Measurements from ENCODE around the gene MRPL58. TPM values are rescaled to one million over a fixed set of nuclear protein-coding genes. Genes with fewer than 3 reads are reported as not detected.
A peak's percentile ranks its signal among the peaks of the same experiment; 100 is the strongest.

MRPL58 gene
- total RNA-seq, 1 donor: 23.5 TPM

DNA sequence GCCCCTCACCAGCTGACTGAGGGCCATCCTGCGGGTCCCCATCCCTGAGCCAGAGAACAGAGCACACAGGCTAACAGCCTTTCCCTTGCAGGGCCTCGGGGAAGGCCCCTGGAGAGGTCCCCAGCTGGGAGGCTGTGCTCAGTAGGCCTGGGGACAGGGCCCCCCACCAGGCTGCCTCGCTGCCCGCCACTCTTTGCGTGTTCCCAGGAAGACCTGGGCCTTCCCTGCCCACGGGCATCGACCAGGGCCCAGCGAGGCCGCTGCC is 40.7 kb upstream of the MRPL58 start:
- H3K79me2 ChIP-seq (ENCODE audit: insufficient read depth, low read length): no peaks in the 10 kb centered on the region
- peak overlapping the region; percentile 62 for H3K4me3 ChIP-seq (ENCODE audit: insufficient read depth, low read length)
- peak overlapping the region; percentile 10 for H2AFZ ChIP-seq (ENCODE audit: low read length)
- no peaks in the 10 kb centered on the region for H3K9me3 ChIP-seq (ENCODE audit: low read depth, low read length)
- H3K27ac ChIP-seq (ENCODE audit: low read depth, low read length): no peak overlapping the region
- no peak for TF ChIP-seq CTCF (IDR thresholded peaks at IDR 0.05; ENCODE audit: extremely low read depth, low read depth, low read length)
- H3K4me2 ChIP-seq (ENCODE audit: insufficient read depth, low read length): peak overlapping the region; percentile 61
- no peaks in the 10 kb centered on the region for H4K20me1 ChIP-seq (ENCODE audit: insufficient read depth, low read length)
- DNase-seq (ENCODE audit: insufficient read length, low spot score, missing footprints): no peak
- no peaks in the 10 kb centered on the region for H3K4me1 ChIP-seq (ENCODE audit: insufficient read depth, low read length)
- no peaks in the 10 kb centered on the region for H3K36me3 ChIP-seq (ENCODE audit: insufficient read depth, low read length)
- peaks cover 43% of the 10 kb centered on the region for H3K27me3 ChIP-seq (ENCODE audit: insufficient read depth, low read length)

DNA sequence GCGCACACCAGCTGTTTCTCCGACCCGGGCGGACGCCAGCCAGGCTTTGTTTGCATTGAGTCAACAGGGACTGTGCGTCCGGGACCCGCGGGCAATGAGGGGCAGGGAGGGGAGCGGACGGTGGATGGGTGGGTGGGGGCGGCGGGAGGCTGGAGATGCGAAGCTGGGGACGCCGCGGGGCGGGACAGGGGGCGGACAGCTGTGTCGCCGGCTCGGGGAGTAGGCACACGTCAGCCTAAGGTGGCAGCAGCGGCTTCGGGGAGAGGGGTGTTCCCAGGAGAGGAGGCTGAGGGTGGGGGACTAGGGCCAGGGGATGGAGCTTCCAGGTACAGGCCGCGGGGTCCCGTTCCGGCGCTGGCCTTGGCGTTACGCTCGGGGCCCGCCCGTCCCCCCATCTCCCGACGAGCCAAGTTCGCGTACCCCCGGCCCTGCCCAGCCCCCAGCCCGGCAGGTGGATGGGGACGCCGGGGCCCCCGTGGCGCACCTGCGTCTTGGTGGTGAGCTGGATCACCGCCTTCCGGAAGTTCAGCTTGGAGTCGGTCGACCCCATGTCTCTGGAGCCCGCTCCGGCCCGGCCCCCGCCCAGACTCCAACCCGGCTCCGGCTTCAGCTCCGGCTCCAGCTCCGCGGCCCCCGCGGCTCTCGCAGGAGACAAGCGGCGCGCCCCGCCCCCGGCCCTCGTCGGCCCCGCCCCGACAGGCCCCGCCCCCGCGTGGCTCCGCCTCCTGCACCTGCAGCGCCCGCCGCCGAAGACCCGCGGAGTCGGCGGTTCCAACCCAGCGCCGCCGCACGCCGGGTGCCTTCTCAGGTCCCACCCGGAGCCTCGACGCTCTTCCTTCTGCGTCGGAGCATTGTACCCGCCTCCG is 40.1 kb upstream of the MRPL58 start, which contains the start of gene HID1:
Gene HID1, minus strand, starts transcription at position 653 of the 866 bp plus-strand sequence. Its CDS starts 103 bp downstream, at position 550.
- no peak for TF ChIP-seq CTCF (IDR thresholded peaks at IDR 0.05; ENCODE audit: extremely low read depth, low read depth, low read length)
- H4K20me1 ChIP-seq (ENCODE audit: insufficient read depth, low read length): no peaks in the 10 kb centered on the region
- H3K9me3 ChIP-seq (ENCODE audit: low read depth, low read length): no peaks in the 10 kb centered on the region
- peak within 1 kb of the TSS; percentile 61 for H3K4me2 ChIP-seq (ENCODE audit: insufficient read depth, low read length)
- peak; percentile 92 for DNase-seq (ENCODE audit: insufficient read length, low spot score, missing footprints)
- no peaks in the 10 kb centered on the region for H3K36me3 ChIP-seq (ENCODE audit: insufficient read depth, low read length)
- no peaks in the 10 kb centered on the region for H3K4me1 ChIP-seq (ENCODE audit: insufficient read depth, low read length)
- H2AFZ ChIP-seq (ENCODE audit: low read length): peak within 1 kb of the TSS; percentile 10
- no peaks in the 10 kb centered on the region for H3K79me2 ChIP-seq (ENCODE audit: insufficient read depth, low read length)
- no peak within 1 kb of the TSS for H3K27ac ChIP-seq (ENCODE audit: low read depth, low read length)
- H3K4me3 ChIP-seq (ENCODE audit: insufficient read depth, low read length): peak within 1 kb of the TSS; percentile 62
- H3K27me3 ChIP-seq (ENCODE audit: insufficient read depth, low read length): peaks cover 43% of the 10 kb centered on the region

- Histone ChIP-seq H3K27me3 (ENCODE audit: insufficient read depth, low read length) (peaks cover 45% of the 10 kb centered on the region), H3K4me3 (ENCODE audit: insufficient read depth, low read length) (peak overlapping the region; percentile 25), H4K20me1 (ENCODE audit: insufficient read depth, low read length) (no peaks in the 10 kb centered on the region), H3K4me1 (ENCODE audit: insufficient read depth, low read length) (no peaks in the 10 kb centered on the region), H3K79me2 (ENCODE audit: insufficient read depth, low read length) (no peaks in the 10 kb centered on the region), H3K4me2 (ENCODE audit: insufficient read depth, low read length) (no peak overlapping the region), H3K9me3 (ENCODE audit: low read depth, low read length) (no peaks in the 10 kb centered on the region), H3K27ac (ENCODE audit: low read depth, low read length) (no peak overlapping the region), H3K36me3 (ENCODE audit: insufficient read depth, low read length) (no peaks in the 10 kb centered on the region), H2AFZ (ENCODE audit: low read length) (no peak overlapping the region)
- no peak for TF ChIP-seq CTCF (IDR thresholded peaks at IDR 0.05; ENCODE audit: extremely low read depth, low read depth, low read length)
- DNase-seq (ENCODE audit: insufficient read length, low spot score, missing footprints): peak; percentile 88
Observed at GRCh38 chr17:74972973-74973328, 39.5 kb upstream of the MRPL58 start.

DNA sequence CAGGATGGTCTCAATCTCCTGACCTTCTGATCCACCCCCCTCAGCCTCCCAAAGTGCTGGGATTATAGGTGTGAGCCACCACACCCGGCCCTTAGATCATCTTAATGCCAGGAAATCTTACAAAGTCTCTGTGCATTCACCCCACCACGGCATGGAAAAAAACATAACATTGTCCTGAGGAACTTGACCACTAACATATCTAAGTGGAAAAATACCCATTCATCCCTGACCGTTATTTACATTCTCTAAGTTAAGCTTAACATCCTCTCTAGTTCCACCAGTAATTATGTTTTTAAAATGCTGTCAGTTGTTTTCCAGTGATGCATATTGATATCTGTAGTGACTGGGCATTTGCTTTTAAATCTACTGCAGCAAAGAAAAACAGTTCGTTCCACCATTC is 36.5 kb upstream of the MRPL58 start:
- no peaks in the 10 kb centered on the region for H4K20me1 ChIP-seq (ENCODE audit: insufficient read depth, low read length)
- H3K9me3 ChIP-seq (ENCODE audit: low read depth, low read length): no peaks in the 10 kb centered on the region
- no peaks in the 10 kb centered on the region for H3K36me3 ChIP-seq (ENCODE audit: insufficient read depth, low read length)
- no peak overlapping the region for H2AFZ ChIP-seq (ENCODE audit: low read length)
- TF ChIP-seq CTCF (IDR thresholded peaks at IDR 0.05; ENCODE audit: extremely low read depth, low read depth, low read length): no peak
- no peak for DNase-seq (ENCODE audit: insufficient read length, low spot score, missing footprints)
- no peak overlapping the region for H3K27ac ChIP-seq (ENCODE audit: low read depth, low read length)
- no peak overlapping the region for H3K4me3 ChIP-seq (ENCODE audit: insufficient read depth, low read length)
- no peaks in the 10 kb centered on the region for H3K79me2 ChIP-seq (ENCODE audit: insufficient read depth, low read length)
- peaks cover 49% of the 10 kb centered on the region for H3K27me3 ChIP-seq (ENCODE audit: insufficient read depth, low read length)
- no peak overlapping the region for H3K4me2 ChIP-seq (ENCODE audit: insufficient read depth, low read length)
- H3K4me1 ChIP-seq (ENCODE audit: insufficient read depth, low read length): no peaks in the 10 kb centered on the region

All from osteoblast (primary cell).